Measurements from ENCODE around the gene ABCC1.
"Not testable (repeated sequence)": the region's sequence is repeated elsewhere in the genome, so short reads cannot be mapped to it uniquely, and the experiment has no call there.

ABCC1 gene

DNA sequence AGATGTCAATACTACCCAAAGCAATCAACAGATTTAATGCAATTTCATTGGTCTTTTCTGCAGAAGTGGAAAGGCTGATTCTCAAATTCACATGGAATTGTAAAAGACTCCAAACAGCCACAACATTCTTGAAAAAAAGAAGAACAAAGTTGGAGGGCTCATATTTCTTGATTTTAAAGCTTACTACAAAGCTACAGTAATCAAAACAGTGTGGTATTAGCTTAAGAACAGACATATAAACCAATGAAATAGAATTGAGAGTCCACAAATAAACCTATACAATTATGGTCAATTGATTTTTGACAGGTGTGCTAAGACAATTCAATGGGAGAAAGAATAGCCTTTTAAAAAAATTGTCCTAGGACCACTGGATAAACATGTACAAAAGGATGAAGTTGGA, 14.4 kb upstream of the ABCC1 start:
- ChIA-PET CTCF (no interaction called here), POLR2A (no interaction called here)
- TF ChIP-seq, protein P1, sequence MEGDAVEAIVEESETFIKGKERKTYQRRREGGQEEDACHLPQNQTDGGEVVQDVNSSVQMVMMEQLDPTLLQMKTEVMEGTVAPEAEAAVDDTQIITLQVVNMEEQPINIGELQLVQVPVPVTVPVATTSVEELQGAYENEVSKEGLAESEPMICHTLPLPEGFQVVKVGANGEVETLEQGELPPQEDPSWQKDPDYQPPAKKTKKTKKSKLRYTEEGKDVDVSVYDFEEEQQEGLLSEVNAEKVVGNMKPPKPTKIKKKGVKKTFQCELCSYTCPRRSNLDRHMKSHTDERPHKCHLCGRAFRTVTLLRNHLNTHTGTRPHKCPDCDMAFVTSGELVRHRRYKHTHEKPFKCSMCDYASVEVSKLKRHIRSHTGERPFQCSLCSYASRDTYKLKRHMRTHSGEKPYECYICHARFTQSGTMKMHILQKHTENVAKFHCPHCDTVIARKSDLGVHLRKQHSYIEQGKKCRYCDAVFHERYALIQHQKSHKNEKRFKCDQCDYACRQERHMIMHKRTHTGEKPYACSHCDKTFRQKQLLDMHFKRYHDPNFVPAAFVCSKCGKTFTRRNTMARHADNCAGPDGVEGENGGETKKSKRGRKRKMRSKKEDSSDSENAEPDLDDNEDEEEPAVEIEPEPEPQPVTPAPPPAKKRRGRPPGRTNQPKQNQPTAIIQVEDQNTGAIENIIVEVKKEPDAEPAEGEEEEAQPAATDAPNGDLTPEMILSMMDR (IDR thresholded peaks at IDR 0.05; ENCODE audit: insufficient read depth, low read length, missing control alignments) = no peak
- H3K4me3 ChIP-seq (ENCODE audit: low read depth, low read length) = no peak overlapping the region
- DNase-seq (ENCODE audit: low read depth, low spot score) = no peak

DNA sequence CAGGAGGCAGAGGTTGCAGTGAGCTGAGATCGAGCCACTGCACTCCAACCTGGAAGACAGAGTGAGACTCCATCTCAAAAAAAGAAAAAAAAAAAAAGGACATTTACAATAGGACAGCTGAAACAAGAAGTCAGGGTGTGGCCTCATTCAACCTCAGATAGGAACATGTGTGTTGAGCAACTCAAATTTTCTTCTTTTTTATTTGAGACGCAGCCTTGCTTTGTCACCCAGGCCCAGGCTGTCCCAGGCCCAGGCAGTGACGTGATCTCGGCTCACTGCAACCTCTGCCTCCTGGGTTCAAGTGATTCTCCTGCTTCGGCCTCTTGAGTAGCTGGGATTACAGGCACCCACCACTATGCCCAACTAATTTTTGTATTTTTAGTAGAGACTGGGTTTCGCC, 12.6 kb upstream of the ABCC1 start:
- POLR2A ChIA-PET; DNase-seq (ENCODE audit: low read depth, low spot score); CTCF ChIA-PET; H3K4me3 ChIP-seq (ENCODE audit: low read depth, low read length): not testable (repeated sequence)

DNA sequence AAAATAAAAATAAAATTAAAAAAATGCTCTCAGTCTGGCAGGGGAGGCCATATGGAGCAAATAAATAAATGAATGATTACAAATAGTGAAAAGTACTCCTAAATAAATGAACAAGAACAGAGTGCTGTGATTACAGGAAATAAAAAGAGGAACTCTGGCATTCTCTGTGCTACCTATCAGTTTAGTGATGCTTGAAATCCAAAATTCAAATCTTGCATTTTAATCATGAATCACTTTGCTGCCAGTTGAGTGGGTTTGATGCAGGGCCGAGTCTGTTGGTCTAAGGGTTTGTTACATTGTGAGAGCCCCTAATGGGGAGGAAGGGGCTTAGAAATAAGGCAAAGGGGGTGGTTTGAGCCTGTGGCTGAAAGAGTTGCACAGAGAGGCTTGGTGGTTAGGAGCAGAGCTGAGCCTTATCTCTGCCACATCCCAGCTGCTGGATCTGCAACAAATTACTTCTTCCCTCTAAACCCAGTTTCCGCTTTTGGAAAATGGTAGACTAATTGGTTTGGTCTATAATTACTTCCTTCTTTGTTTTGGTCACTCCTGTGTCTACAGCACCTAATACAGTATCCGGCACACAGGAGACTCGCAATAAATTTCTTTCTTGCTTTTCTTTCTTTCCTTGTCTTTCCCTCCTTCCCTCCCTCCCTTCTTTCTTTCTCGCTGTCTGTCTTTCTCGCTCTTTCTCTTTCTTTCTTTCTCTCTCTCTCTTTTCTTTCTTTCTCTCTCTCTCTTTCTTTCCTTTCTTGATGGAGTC, 6.3 kb upstream of the ABCC1 start:
- TF ChIP-seq, protein P1 (IDR thresholded peaks at IDR 0.05; ENCODE audit: insufficient read depth, low read length, missing control alignments) = no peak
- H3K4me3 ChIP-seq (ENCODE audit: low read depth, low read length) = no peak overlapping the region
- ChIA-PET CTCF (no interaction called here), POLR2A (no interaction called here)
- DNase-seq (ENCODE audit: low read depth, low spot score) = no peak

DNA sequence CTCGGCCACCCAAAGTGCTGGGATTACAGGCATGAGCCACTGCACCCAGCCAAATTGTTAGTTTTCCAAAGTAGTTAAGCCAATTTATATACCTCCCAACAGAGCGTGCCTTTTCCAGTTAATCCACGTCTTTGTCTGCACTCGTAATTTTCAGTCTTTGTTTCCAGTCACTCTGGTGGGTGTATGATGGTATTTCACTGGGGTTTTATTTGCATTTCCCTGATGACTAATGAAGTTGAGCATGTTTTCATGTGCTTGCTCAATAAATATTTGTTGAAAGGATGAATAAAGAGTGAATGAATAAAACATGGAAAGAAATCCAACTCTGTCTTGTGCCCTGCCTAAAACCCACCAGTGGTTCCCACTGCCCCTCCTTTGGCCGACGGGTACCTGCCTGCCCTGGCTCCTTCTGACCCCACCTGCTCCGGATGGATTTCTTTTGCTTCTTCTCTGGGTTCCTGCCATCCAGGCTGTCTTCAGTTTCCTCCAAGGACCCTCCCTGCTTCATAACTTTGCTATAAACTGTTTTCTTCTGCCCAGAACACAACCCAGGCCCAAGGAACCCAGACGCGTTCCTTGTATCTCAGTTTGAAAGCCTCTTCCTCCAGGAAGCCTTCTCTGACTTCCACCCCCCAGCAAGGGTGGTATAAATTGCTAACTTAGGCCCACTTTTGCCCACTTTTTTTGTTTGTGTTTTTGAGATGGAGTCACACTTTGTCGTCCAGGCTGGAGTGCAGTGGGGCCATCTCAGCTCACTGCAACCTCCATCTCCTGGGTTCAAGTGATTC, 3.0 kb upstream of the ABCC1 start:
- ChIA-PET POLR2A (interaction anchor here (0.7 kb wide), 1 partner anchor 62 kb away, joined by 5 read pairs; no protein-coding TSS in a partner anchor), CTCF (no interaction called here)
- DNase-seq (ENCODE audit: low read depth, low spot score) = peak; percentile 50
- no peak overlapping the region for H3K4me3 ChIP-seq (ENCODE audit: low read depth, low read length)
- TF ChIP-seq, protein P1 (IDR thresholded peaks at IDR 0.05; ENCODE audit: insufficient read depth, low read length, missing control alignments) = no peak

DNA sequence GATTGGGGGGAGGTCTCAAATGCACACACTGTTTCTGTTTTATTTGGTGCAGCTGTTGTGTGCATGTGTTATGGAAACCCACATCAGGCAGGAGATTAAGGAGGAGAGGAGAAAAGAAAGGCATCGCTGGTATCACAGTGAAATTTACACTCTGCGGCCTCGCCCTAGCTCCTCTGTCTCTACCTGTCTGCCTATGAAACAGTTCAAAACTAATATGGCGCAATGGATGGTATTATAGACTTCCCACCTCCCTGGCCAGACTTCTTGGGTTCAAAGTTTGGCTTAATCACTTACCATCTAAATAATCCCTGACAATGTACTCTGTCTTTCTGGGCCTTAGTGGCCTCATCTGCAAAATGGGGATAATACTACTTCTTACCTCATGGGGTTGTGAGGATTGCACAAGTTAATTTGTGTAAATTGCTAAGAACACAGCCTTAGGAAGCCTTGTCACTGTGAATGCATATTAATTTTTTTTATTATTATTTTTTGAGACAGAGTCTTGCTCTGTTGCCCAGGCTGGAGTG, 1.4 kb upstream of the ABCC1 start:
- TF ChIP-seq, protein P1 (IDR thresholded peaks at IDR 0.05; ENCODE audit: insufficient read depth, low read length, missing control alignments) = no peak
- ChIA-PET CTCF (interaction anchor here (0.6 to 2.1 kb wide), 3 partner anchors 9 to 114 kb away, joined by 3 to 6 read pairs (median 3); no protein-coding TSS in a partner anchor), POLR2A (no interaction called here)
- no peak for DNase-seq (ENCODE audit: low read depth, low spot score)
- H3K4me3 ChIP-seq (ENCODE audit: low read depth, low read length) = no peak overlapping the region

DNA sequence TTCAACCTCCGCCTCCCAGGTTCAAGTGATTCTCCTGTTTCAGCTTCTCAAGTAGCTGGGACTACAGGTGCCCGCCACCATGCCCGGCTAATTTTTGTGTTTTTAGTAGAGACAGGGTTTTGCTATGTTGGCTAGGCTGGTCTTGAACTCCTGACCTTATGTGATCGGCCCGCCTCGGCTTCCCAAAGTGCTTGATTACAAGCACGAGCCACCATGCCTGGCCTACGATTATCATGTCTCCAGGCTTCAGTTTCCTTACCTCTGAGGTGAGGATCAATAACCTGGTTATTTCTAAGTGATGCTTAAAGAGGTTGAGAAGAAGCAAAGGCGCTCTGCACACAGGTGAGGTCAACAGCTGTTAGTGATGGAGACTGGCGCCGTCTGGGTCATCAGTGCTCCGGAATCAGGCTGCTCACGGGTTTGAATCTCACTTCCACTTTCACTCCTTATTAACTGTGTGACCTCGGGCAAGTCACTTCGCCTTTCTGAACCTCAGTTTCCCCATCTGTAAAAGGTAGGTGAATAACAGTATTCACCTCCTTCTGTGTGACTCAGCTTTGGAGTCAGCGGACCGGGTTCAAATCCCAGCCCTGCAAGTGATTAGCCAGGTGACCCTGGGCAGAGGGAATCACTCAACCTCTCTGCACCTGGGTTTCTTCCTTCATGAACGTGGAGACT, 745 bp upstream of the ABCC1 start:
- TF ChIP-seq, protein P1 (IDR thresholded peaks at IDR 0.05; ENCODE audit: insufficient read depth, low read length, missing control alignments) = no peak
- DNase-seq (ENCODE audit: low read depth, low spot score) = no peak
- CTCF ChIA-PET = interaction anchor here (0.6 to 2.1 kb wide), 2 partner anchors 10 to 115 kb away, joined by 3 to 6 read pairs; no protein-coding TSS in a partner anchor
- POLR2A ChIA-PET = no interaction called here
- peak overlapping the region; percentile 64 for H3K4me3 ChIP-seq (ENCODE audit: low read depth, low read length)
